ENCODE data around the gene PLEKHA5.
"Not testable (repeated sequence)": the region's sequence is repeated elsewhere in the genome, so short reads cannot be mapped to it uniquely, and the experiment has no call there.

The PLEKHA5 gene

GRCh38 chr12:19201661-19202060 lies 72.1 kb downstream of the PLEKHA5 start:
- DNase-seq = no peak
- no peak for ATAC-seq

DNA sequence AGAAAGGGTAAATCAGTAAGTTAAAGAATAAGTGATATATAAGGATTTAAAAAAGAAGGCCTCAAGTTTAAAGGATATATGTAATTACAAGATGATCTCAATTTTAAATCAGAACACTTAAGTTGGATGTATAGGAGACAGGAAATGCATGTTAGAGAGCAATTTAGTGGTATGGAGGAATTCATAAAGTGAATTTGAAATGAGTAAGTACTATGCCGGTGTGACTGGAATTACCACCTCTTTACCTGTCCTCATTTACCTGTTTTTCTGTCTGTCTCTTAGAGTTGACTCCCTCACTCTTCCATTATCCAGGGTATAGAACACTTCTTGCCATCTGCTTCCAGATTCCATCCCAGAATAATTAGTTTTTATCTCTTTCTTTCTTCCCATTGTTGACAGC lies 73.5 kb downstream of the PLEKHA5 start:
- DNase-seq (no peak), ATAC-seq (no peak)

DNA sequence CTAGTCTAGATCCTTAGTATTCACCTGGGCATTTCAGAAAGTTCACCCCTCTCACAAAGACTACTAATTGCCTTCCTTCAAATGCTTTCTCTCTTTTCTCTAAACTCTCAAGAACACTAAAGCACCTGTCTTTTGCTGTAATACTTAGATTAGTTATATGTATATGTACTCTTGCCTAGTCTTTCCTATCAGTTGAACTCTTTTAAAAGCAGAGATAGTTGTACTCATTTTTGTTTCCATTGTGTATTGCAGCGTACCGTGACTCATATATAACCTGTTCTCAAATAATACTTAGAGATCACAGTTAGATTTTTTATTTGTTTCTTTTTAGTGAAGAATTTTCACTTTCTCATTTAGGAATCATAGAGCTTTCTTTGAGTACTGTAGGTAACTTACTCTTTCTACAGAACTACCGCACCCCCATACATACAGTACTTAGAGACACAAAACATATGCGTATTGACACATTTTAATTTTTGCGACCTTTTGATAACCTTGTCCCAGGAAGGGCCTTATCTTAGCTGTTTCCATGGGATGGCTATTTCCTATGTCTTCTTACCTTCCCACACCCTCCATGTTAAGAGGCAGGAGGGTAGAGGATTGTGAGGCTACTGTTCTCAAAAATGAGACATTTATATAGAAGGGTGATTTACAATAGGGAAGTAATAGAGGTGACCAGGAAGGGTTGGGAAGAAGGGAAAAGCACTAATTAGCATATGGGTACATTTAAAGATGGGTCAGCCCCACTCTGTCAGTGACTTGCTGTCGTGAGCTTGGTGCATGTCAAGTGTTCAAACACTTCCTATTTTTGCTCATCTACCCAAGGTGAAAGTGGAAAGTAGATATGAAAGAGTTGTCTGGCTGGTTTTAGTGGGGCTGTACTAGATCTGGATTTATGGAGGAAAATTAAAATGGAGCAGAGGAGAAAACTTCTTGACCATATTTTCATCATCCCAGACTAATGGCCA lies 74.3 kb downstream of the PLEKHA5 start:
- ATAC-seq (no peak), DNase-seq (no peak)

- DNase-seq (no peak), ATAC-seq (no peak)
Measured at GRCh38 chr12:19205120-19205519, 75.6 kb downstream of the PLEKHA5 start.

GRCh38 chr12:19206493-19207077 lies 77.1 kb downstream of the PLEKHA5 start:
- ATAC-seq = no peak
- no peak for DNase-seq

- no peak for ATAC-seq
Measured at GRCh38 chr12:19208456-19208855, 78.9 kb downstream of the PLEKHA5 start.

DNA sequence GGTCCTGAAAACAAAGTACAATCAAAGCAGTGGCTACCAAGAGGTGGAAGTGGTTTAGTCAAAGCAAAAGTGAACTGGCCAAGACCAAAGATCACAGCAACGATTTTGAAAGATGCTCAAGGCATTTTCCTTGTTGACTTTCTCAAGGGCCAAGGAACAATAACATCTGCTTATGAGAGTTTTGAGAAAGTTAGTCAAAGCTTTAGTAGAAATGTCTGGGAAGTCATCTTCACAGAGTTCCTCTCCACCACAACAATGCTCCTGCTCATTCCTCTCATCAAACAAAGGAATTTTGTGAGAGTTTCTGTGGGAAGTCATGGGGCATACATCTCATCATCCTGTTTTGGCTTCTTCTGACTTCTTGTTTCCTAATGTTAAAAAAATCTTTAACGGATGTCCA lies 80.1 kb downstream of the PLEKHA5 start:
- DNase-seq = no peak
- no peak for ATAC-seq

More at GRCh38 chr12:19208456-19208855, 78.9 kb downstream of the PLEKHA5 start:
- DNase-seq = no peak

GRCh38 chr12:19211802-19212201 lies 82.3 kb downstream of the PLEKHA5 start:
- no peak for DNase-seq
- ATAC-seq = no peak

- DNase-seq = no peak
- no peak for ATAC-seq
Measured at GRCh38 chr12:19212245-19212644, 82.7 kb downstream of the PLEKHA5 start.

GRCh38 chr12:19214020-19214419 lies 84.5 kb downstream of the PLEKHA5 start:
- DNase-seq = no peak
- ATAC-seq = no peak

DNA sequence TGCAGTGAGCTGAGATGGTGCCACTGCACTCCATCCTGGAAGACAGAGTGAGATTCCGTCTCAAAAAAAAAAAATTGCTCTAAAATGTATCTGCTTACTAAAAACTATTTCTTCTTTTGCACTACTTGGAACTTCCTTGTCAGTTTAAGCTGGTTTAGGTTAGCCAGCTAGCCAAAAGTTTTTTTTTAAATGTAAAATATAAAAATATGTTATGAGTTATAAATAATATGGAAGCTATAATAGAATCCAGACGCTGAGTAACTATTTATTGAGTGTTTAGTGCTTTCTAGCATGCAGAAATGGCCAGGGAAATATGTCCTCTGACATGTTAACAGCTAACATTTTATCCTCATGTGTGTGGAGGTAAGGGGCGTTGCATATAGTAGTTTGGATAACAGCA lies 85.6 kb downstream of the PLEKHA5 start:
- no peak for DNase-seq
- ATAC-seq = no peak

GRCh38 chr12:19217446-19217845 lies 87.9 kb downstream of the PLEKHA5 start:
- no peak for ATAC-seq

GRCh38 chr12:19220205-19220604 lies 90.7 kb downstream of the PLEKHA5 start:
- ATAC-seq = no peak
- no peak for DNase-seq

More at GRCh38 chr12:19217446-19217845, 87.9 kb downstream of the PLEKHA5 start:
- no peak for DNase-seq

DNA sequence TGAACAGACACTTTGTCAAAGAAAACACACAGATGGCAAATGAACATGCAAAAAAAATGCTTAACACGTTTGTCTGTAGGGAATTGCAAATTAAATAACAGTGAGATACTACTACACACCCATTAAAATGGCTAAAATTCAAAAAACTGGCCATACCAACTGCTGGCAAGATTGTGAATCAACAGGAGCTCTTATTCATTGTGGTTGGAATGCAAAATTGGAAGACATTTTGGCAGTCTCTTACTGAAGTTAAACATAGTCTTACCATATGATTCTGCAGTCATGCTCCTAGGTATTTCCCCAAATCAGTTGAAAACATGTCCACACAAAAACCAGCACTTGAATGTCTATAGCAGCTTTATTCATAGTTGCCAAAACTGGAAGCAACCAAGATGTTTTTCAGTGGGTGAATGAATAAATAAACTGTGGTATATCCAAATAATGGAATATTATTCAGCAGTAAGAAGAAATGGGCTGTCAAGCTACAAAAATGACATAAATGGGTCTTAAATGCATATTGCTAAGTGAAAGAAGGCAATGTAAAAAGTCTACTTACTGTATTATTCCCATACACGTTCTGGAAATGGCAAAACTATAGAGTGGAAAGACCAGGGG lies 91.4 kb downstream of the PLEKHA5 start:
- ATAC-seq = no peak

DNA sequence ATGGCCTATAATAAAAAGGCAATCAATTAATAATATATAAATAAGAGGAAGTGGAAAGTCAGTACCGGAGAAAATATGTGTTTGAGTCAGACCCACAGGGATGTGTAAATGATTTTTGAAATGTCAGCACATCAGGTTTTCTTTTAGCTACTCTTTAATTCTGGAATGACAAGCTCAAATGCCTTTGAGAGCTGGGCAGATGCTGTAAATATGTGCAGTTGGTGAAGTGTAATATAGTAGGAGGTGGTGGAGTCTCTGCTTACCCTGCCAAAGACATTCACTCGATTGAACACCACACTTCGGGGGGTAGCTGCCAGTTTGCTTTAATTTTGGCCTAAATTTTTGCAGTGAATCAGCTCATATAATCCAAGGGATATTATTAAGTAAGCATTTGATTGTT lies 93.0 kb downstream of the PLEKHA5 start:
- ATAC-seq (no peak), DNase-seq (no peak)

More for the DNA sequence above, 91.4 kb downstream of the PLEKHA5 start:
- DNase-seq = no peak

DNA sequence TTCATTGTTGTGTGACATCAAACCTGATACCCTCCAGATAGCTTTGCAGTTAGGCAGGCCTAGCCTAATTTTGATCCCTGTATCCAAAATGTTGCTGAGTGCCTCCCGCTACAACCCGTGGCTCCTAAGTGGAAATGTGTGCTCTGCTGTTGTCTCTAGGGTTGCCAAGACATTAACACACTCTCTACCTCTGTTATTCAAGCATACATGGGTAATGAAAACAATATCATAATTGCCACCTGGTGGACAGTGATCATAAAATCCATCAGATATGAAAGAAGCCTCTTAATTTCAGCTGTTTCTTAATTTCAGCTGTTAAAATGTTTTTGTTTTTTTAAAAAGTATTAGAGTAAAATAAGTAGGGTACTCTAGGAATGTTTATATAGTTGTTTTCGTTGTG lies 93.5 kb downstream of the PLEKHA5 start:
- ATAC-seq = no peak
- no peak for DNase-seq

DNA sequence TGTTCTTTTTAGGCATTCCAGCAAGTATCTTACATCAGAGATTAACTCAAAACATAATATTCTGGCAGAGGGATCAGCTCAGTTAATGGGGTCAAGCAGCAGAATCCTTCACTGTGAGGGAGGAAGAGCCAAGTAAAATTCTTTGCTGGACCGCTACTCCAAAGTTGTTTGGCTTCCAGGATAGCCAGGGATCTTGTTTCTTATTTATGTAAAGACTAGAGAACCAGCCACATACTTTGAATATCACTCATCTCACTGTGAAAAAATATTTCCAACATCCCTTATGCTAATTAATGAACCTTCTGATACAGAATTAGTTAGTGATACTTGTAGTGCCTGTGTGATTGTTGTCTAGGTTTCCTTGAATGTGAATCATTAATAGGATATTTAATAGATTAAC lies 94.2 kb downstream of the PLEKHA5 start:
- no peak for DNase-seq
- no peak for ATAC-seq

DNA sequence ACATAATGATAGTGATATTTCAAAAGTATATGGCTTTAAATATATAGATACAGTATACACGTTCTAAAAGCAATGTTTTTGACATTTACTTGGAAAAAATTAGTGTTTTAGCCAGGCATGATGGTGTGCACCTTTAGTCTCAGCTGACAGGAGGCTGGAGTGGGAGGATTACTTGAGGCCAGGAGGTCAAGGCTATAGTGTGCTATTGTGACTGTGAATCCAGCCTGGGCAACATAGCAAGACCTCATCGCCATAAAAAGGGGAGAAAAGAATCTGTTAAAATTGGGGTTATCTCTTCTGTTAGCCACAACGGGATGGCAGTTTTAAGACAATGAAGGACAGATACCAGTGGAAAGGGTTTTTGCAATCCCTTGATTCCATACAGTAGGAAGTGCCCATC lies 95.2 kb downstream of the PLEKHA5 start:
- ATAC-seq = no peak
- no peak for DNase-seq

DNA sequence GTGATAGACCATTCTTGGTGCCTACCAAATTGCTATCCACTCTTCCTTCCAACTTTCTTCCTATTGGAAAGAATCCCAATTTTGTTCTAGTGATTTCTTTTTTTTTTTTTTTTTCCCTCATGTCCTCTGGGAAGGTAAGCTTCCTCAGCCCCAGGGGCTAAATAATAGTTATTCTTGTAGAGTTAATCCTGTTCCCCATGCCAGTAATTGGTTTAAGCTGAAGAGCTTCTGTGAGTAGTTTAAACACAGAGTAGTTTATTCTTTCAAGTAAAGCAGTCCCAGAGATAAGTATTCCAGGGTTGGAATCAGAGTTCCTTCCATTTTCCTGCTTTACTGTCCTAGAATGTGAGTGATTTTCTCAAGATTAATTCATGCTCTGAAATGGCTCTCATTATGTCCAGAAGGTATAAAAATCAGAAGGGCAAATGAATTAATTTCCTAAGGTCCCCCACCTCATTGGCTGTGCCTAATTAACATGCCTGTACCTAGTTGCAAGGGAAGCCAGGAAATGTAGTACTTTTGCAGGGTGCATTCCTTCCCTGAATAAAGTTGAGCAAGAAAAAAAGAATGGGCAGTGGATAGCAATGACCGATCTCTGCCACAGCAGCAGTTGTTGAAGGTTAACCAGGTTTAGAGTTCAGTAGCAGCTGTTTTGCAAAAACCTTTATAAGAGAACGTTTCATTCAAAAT lies 97.8 kb downstream of the PLEKHA5 start:
- DNase-seq = no peak
- no peak for ATAC-seq

- ATAC-seq = no peak
Measured at GRCh38 chr12:19227880-19228210, 98.3 kb downstream of the PLEKHA5 start.

GRCh38 chr12:19229021-19229420 lies 99.5 kb downstream of the PLEKHA5 start:
- DNase-seq, ATAC-seq: not testable (repeated sequence)

More at GRCh38 chr12:19227880-19228210, 98.3 kb downstream of the PLEKHA5 start:
- no peak for DNase-seq

- ATAC-seq = no peak
- no peak for DNase-seq
Measured at GRCh38 chr12:19230299-19230866, 100.8 kb downstream of the PLEKHA5 start.
